ENCODE measurements around the gene RPL9.
"Not testable (repeated sequence)": the region's sequence is repeated elsewhere in the genome, so short reads cannot be mapped to it uniquely, and the experiment has no call there.

The RPL9 gene

DNA sequence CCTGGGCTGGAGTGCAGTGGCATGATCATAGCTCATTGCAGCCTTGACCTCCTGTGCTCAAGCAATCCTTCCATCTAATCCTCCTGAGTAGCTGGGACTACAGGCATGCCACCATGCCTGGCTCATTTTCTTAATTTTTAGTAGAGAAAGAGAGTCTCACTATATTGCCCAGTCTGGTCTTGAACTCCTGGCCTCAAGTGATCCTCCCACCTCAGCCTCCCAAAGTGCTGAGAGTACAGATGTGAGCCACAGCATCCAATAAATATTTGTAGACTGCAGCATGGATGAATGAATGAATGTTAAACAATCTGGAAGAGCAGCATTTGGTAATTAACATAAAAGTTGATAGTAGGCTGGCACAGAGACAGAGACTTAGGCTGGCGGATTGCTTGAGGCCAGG is 32.0 kb downstream of the RPL9 start:
- DNase-seq, result no peak
- no peaks in the 10 kb centered on the region for H3K4me1 Mint-ChIP-seq
- no peak for ATAC-seq (replicated peaks)
- no peaks in the 10 kb centered on the region for H3K36me3 Mint-ChIP-seq
- no peaks in the 10 kb centered on the region for H3K27me3 Mint-ChIP-seq
- H3K27ac Mint-ChIP-seq, result no peak overlapping the region
- no peak overlapping the region for H3K4me3 Mint-ChIP-seq
- no peaks in the 10 kb centered on the region for H3K9me3 Mint-ChIP-seq

DNA sequence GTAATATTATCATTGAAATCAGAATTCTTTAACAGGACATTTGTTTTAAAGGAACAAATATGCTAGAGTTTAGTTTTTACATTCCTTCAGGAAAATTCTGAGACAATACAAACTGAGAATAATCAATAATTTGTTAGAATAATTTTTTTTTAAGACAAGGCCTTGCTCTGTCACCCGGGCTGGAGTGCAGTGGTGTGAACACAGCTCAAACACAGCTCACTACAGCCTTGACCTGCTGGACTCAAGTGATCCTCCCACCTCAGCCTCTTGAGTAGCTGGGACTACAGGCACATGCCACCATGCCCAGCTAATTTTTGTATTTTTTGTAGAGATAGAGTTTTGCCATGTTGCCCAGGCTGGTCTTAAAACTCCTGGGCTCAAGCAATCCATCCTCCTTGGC is 33.4 kb downstream of the RPL9 start:
- H3K4me3 Mint-ChIP-seq; H3K27ac Mint-ChIP-seq; H3K36me3 Mint-ChIP-seq; H3K4me1 Mint-ChIP-seq; DNase-seq; ATAC-seq (replicated peaks); H3K27me3 Mint-ChIP-seq; H3K9me3 Mint-ChIP-seq: not testable (repeated sequence)

DNA sequence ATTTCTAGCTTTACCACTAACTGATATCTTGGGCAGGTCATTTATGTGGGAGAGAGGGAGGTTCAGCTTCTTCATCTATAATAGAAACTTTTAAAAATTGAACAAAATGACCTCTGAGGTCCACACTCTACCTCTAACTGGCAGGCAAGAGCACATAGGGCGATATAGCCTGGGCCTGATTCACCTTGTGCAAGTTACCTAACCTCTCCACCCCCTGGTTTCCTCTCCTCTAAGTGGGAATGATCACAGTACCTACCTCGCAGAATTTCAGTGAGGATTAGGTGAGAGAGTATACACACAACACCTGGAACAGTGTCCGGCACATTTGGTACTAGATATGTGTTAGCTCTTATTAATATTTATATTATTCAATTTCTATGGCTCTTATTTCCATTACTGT is 36.5 kb downstream of the RPL9 start:
- no peaks in the 10 kb centered on the region for H3K36me3 Mint-ChIP-seq
- H3K27ac Mint-ChIP-seq, result no peak overlapping the region
- DNase-seq, result no peak
- H3K27me3 Mint-ChIP-seq, result no peaks in the 10 kb centered on the region
- ATAC-seq (replicated peaks), result no peak
- no peaks in the 10 kb centered on the region for H3K9me3 Mint-ChIP-seq
- H3K4me3 Mint-ChIP-seq, result no peak overlapping the region
- H3K4me1 Mint-ChIP-seq, result no peaks in the 10 kb centered on the region

DNA sequence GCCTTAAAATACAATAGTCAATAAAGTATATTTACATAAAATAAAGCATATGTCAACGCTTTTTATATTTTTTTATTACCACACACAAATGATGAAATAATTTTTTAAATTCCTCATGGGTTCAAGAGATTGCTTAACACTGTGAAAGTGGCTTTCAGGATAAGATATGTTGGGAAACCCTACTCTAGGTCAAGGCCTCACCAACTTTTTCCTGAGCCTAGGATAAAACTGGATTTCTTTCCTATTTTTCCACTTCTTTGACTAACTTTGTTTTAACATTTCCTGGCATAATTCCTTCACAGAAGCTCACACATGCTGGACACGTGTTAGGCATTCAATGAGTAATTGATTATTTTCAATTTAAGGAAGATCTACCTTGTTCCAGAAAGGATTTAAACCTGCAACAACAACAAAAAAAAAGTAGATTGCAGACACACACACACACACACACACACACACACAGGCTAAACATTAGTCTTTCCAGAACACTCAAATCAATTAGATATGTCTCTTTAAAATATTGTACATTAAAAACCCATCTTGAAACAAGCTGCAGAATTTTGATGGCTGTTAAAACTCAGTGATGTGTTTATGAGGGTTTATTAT is 42.9 kb downstream of the RPL9 start:
- ATAC-seq (replicated peaks), result no peak
- no peaks in the 10 kb centered on the region for H3K36me3 Mint-ChIP-seq
- H3K4me1 Mint-ChIP-seq, result no peaks in the 10 kb centered on the region
- H3K27me3 Mint-ChIP-seq, result no peaks in the 10 kb centered on the region
- H3K27ac Mint-ChIP-seq, result no peak overlapping the region
- no peak for DNase-seq
- H3K4me3 Mint-ChIP-seq, result no peak overlapping the region
- H3K9me3 Mint-ChIP-seq, result no peaks in the 10 kb centered on the region

DNA sequence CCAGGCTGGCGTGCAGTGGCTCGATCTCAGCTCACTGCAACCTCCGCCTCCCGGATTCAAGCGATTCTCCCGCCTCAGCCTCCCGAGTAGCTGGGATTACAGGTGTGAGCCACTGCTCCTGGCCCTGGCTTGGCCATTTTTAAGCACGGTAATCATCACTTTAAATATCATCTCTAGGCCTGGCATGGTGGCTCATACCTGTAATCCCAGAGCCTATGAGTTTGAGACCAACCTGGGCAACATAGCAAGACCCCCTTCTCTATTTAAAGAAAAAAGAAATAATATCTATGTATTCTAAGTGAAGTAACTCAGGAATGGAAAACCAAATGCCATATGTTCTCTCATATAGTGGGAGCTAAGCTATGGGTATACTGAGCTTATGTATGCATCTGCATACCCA is 47.2 kb downstream of the RPL9 start:
- DNase-seq; H3K4me3 Mint-ChIP-seq; H3K4me1 Mint-ChIP-seq; H3K36me3 Mint-ChIP-seq; H3K27ac Mint-ChIP-seq; H3K9me3 Mint-ChIP-seq; ATAC-seq (replicated peaks); H3K27me3 Mint-ChIP-seq: not testable (repeated sequence)

DNA sequence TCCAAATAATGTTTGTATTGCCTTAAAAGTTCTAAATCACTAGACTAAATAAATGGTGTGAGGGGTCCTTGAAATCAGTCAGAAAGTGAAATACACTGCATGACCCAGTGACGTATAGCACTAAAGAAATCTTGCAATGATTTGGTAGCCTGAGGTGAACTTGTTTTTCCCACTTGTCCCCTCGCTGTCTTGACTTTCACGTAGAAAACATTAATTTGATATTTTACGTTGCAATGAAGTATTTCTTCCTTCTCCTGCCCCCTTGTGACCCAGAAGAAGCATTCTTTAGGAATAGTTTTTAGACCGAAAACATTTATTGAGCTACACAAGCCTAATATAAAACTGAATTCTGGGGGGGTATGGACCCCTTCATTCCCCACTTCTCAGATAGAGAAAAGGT is 48.3 kb downstream of the RPL9 start:
- no peaks in the 10 kb centered on the region for H3K9me3 Mint-ChIP-seq
- H3K27me3 Mint-ChIP-seq, result no peaks in the 10 kb centered on the region
- no peak for ATAC-seq (replicated peaks)
- no peaks in the 10 kb centered on the region for H3K36me3 Mint-ChIP-seq
- H3K4me1 Mint-ChIP-seq, result no peaks in the 10 kb centered on the region
- H3K4me3 Mint-ChIP-seq, result no peak overlapping the region
- DNase-seq, result no peak
- no peak overlapping the region for H3K27ac Mint-ChIP-seq

DNA sequence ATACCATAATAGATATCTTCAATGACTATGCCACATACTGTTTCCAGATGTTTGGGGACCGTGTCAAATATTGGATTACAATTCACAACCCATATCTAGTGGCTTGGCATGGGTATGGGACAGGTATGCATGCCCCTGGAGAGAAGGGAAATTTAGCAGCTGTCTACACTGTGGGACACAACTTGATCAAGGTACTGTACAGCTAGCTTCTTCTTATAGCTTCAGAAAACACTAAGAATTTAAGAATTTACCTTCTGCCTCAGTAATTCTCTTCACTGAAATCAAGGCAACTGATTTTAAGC is 51.2 kb downstream of the RPL9 start:
- Mint-ChIP-seq H3K4me1 (no peaks in the 10 kb centered on the region), H3K9me3 (no peaks in the 10 kb centered on the region), H3K27ac (no peak overlapping the region), H3K4me3 (no peak overlapping the region), H3K27me3 (no peaks in the 10 kb centered on the region), H3K36me3 (no peaks in the 10 kb centered on the region)
- DNase-seq, result no peak
- no peak for ATAC-seq (replicated peaks)

DNA sequence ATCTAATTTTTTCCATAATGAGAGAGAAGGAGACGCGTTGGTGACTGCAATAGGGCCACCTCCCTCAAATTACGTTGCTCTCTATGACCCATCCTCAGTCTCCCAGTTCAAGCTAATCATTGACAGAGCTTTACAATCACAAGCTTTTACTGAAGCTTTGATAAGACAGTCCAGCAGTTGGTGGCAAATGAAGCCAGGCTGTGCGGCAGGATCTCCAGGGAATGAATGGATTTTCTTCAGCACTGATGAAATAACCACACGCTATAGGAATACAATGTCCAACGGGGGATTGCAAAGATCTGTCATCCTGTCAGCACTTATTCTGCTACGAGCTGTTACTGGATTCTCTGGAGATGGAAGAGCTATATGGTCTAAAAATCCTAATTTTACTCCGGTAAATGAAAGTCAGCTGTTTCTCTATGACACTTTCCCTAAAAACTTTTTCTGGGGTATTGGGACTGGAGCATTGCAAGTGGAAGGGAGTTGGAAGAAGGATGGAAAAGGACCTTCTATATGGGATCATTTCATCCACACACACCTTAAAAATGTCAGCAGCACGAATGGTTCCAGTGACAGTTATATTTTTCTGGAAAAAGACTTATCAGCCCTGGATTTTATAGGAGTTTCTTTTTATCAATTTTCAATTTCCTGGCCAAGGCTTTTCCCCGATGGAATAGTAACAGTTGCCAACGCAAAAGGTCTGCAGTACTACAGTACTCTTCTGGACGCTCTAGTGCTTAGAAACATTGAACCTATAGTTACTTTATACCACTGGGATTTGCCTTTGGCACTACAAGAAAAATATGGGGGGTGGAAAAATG is 51.7 kb downstream of the RPL9 start, which contains the start of gene KLB:
Gene KLB, plus strand, starts transcription at position 168 of the 821 bp plus-strand sequence. Its CDS starts 20 bp downstream, at position 188.
- no peak within 1 kb of the TSS for H3K27ac Mint-ChIP-seq
- H3K9me3 Mint-ChIP-seq, result no peaks in the 10 kb centered on the region
- no peaks in the 10 kb centered on the region for H3K36me3 Mint-ChIP-seq
- no peaks in the 10 kb centered on the region for H3K27me3 Mint-ChIP-seq
- no peak within 1 kb of the TSS for H3K4me3 Mint-ChIP-seq
- no peak for ATAC-seq (replicated peaks)
- no peaks in the 10 kb centered on the region for H3K4me1 Mint-ChIP-seq
- no peak for DNase-seq
